Transverse colon (tissue), 4 donors: Measurements from ENCODE around the gene MCUB.

Experiments used
- POLR2AphosphoS5 ChIP-seq, 3 donors: sonication (generic); formaldehyde crosslinking; IDR thresholded peaks; one replicate each; pipeline ENCODE4 v1.6.1; 2016; ENCODE audit warnings: antibody characterized with exemption in 3 of 3
- TF ChIP-seq, protein P1 (sequence below), 5 experiments: fragments of 200-600 bp in 3 of 5; fragments of 450-650 bp in 2 of 5; sonication (generic) in 3 of 5; IDR thresholded peaks; 1 replicate in 2 of 5; 2 replicates in 3 of 5; pipeline ENCODE4 v1.5.1; 2016 to 2017; ENCODE audit warnings: antibody characterized with exemption in 5 of 5, inconsistent platforms in 3 of 5, mild to moderate bottlenecking in 2 of 5, moderate library complexity in 1 of 5

- TF ChIP-seq, protein P1, sequence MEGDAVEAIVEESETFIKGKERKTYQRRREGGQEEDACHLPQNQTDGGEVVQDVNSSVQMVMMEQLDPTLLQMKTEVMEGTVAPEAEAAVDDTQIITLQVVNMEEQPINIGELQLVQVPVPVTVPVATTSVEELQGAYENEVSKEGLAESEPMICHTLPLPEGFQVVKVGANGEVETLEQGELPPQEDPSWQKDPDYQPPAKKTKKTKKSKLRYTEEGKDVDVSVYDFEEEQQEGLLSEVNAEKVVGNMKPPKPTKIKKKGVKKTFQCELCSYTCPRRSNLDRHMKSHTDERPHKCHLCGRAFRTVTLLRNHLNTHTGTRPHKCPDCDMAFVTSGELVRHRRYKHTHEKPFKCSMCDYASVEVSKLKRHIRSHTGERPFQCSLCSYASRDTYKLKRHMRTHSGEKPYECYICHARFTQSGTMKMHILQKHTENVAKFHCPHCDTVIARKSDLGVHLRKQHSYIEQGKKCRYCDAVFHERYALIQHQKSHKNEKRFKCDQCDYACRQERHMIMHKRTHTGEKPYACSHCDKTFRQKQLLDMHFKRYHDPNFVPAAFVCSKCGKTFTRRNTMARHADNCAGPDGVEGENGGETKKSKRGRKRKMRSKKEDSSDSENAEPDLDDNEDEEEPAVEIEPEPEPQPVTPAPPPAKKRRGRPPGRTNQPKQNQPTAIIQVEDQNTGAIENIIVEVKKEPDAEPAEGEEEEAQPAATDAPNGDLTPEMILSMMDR (IDR thresholded peaks at IDR 0.05), result no peak
- TF ChIP-seq POLR2AphosphoS5 (IDR thresholded peaks at IDR 0.05), result no peak
These were observed 69.7 kb downstream of the MCUB start for GRCh38 chr4:109629775-109630174.
